IMR-90 (cell line): Measurements from ENCODE around the gene GPR183. TPM values are rescaled to one million over a fixed set of nuclear protein-coding genes. Genes with fewer than 3 reads are reported as not detected.

Experiments used
- ATAC-seq: fragments of 200-7000 bp; cut with Tn5 transposase; 2 replicates; pipeline ENCODE4 v1.9.1; 2020; ENCODE audit warnings: low read depth, mild to moderate bottlenecking, moderate library complexity
- BruUV-seq: library from RNA; stranded (reverse); fragments of 400-500 nt; replicated peaks from 2 replicates; lab custom pipeline; 2021; lab: Mats Ljungman, UMichigan
- CTCF ChIA-PET: fragments of 300-600 bp; formaldehyde crosslinking; extraction: SDS; loops from one replicate; lab custom pipeline; 2021; ENCODE audit warnings: antibody characterized with exemption; lab: Yijun Ruan, JAX
- POLR2A ChIA-PET: fragments of 300-600 bp; sonication (Branson Sonifier 250); formaldehyde crosslinking; loops from one replicate; lab custom pipeline; 2022; ENCODE audit warnings: antibody characterized with exemption; ENCODE audit not compliant: unreplicated experiment; lab: Charles Lee
- DNase-seq: peaks from one replicate; pipeline ENCODE4 v3.0.0; 2013
- H2AFZ ChIP-seq: replicated peaks from 2 replicates; pipeline ENCODE3; 2013; ENCODE audit warnings: low read length, mild to moderate bottlenecking; ENCODE audit not compliant: poor library complexity
- H2AK5ac ChIP-seq: 2 replicates; pipeline ENCODE4 v1.6.1; 2013; ENCODE audit warnings: low read depth, low read length, inconsistent platforms
- H2AK9ac ChIP-seq: replicated peaks from 2 replicates; pipeline ENCODE3; 2013; ENCODE audit warnings: mild to moderate bottlenecking, low read depth, low read length, moderate library complexity; ENCODE audit not compliant: poor library complexity
- H2BK120ac ChIP-seq: 2 replicates; pipeline ENCODE4 v1.6.1; 2013; ENCODE audit warnings: low read depth, low read length, inconsistent platforms
- H2BK15ac ChIP-seq: 3 replicates; pipeline ENCODE4 v1.6.1; 2013; ENCODE audit warnings: low read depth, low read length, inconsistent platforms
- H2BK20ac ChIP-seq: 2 replicates; pipeline ENCODE4 v1.6.1; 2013; ENCODE audit warnings: low read depth, mild to moderate bottlenecking, inconsistent platforms, low read length, moderate library complexity
- H2BK5ac ChIP-seq: 2 replicates; pipeline ENCODE4 v1.6.1; 2013; ENCODE audit warnings: mild to moderate bottlenecking, low read depth, low read length, inconsistent platforms; ENCODE audit not compliant: poor library complexity, severe bottlenecking
- H3K14ac ChIP-seq: replicated peaks from 2 replicates; pipeline ENCODE4 v1.6.1; 2013; ENCODE audit warnings: low read depth, low read length, inconsistent platforms
- H3K18ac ChIP-seq: 2 replicates; pipeline ENCODE4 v1.6.1; 2013; ENCODE audit warnings: low read depth, low read length, control low read depth
- H3K23ac ChIP-seq: 2 replicates; pipeline ENCODE4 v1.6.1; 2013; ENCODE audit warnings: low read depth, low read length, inconsistent platforms
- H3K27ac ChIP-seq: 2 replicates; pipeline ENCODE4 v1.5.1; 2013; ENCODE audit warnings: mild to moderate bottlenecking, control low read depth, low read length; ENCODE audit not compliant: insufficient read depth
- H3K27me3 ChIP-seq: 2 replicates; pipeline ENCODE4 v1.6.1; 2013; ENCODE audit warnings: low read length; ENCODE audit not compliant: control insufficient read depth, insufficient read depth
- H3K36me3 ChIP-seq: 2 replicates; pipeline ENCODE4 v1.6.1; 2013; ENCODE audit warnings: low read length, mixed read lengths; ENCODE audit not compliant: control insufficient read depth, insufficient read depth
- H3K4ac ChIP-seq: 2 replicates; pipeline ENCODE4 v1.6.1; 2013; ENCODE audit warnings: low read depth, low read length, inconsistent platforms
- H3K4me1 ChIP-seq: 2 replicates; pipeline ENCODE4 v1.6.1; 2013; ENCODE audit warnings: low read length, mixed read lengths; ENCODE audit not compliant: control insufficient read depth, insufficient read depth
- H3K4me2 ChIP-seq: 2 replicates; pipeline ENCODE4 v1.6.1; 2013; ENCODE audit warnings: low read depth, mild to moderate bottlenecking, control low read depth, low read length, moderate library complexity
- H3K4me3 ChIP-seq: 2 replicates; pipeline ENCODE4 v1.5.1; 2013; ENCODE audit warnings: low read depth, mild to moderate bottlenecking, control low read depth, low read length, moderate library complexity; ENCODE audit not compliant: insufficient read depth
- H3K56ac ChIP-seq: 2 replicates; pipeline ENCODE4 v1.6.1; 2013; ENCODE audit warnings: low read length, inconsistent platforms; ENCODE audit not compliant: insufficient read depth; ENCODE audit errors: extremely low read depth
- H3K79me1 ChIP-seq, 2 experiments: 2 replicates each; pipeline ENCODE4 v1.6.1; 2013; ENCODE audit warnings: low read length in 2 of 2, inconsistent platforms in 1 of 2, low read depth in 1 of 2
- H3K9ac ChIP-seq: 2 replicates; pipeline ENCODE4 v1.6.1; 2013; ENCODE audit warnings: low read depth, low read length, control low read depth
- H3K9me1 ChIP-seq: 2 replicates; pipeline ENCODE4 v1.6.1; 2013; ENCODE audit warnings: low read length, inconsistent platforms; ENCODE audit not compliant: insufficient read depth
- H3K9me3 ChIP-seq: 2 replicates; pipeline ENCODE4 v1.6.1; 2013; ENCODE audit warnings: low read length; ENCODE audit not compliant: control insufficient read depth, insufficient read depth
- H4K20me1 ChIP-seq: 2 replicates; pipeline ENCODE4 v1.6.1; 2013; ENCODE audit warnings: low read length, inconsistent platforms; ENCODE audit not compliant: insufficient read depth
- H4K5ac ChIP-seq: 2 replicates; pipeline ENCODE4 v1.6.1; 2013; ENCODE audit warnings: mild to moderate bottlenecking, low read depth, low read length, control low read depth
- H4K8ac ChIP-seq, 2 experiments: 2 replicates each; pipeline ENCODE4 v1.6.1; 2013; ENCODE audit warnings: low read depth in 2 of 2, low read length in 2 of 2, control low read depth in 1 of 2, inconsistent platforms in 1 of 2
- H4K91ac ChIP-seq: 2 replicates; pipeline ENCODE4 v1.6.1; 2013; ENCODE audit warnings: low read depth, low read length, inconsistent platforms; ENCODE audit not compliant: insufficient read depth
- CEBPB ChIP-seq: IDR thresholded peaks from 2 replicates; pipeline ENCODE4 v1.6.1; 2012; ENCODE audit warnings: low read depth, low read length, improper control_type of control experiment
- FOS ChIP-seq: fragments of 150-350 bp; IDR thresholded peaks from 2 replicates; pipeline ENCODE4 v1.6.1; 2016; ENCODE audit warnings: low read depth, low read length
- RFX5 ChIP-seq: IDR thresholded peaks from 2 replicates; pipeline ENCODE4 v1.8.0; 2012; ENCODE audit warnings: low read depth, mild to moderate bottlenecking, low read length, moderate library complexity
- SMC3 ChIP-seq: fragments of 150-350 bp; IDR thresholded peaks from 2 replicates; pipeline ENCODE4 v1.6.1; 2016; ENCODE audit warnings: low read depth, mild to moderate bottlenecking, antibody characterized with exemption, low read length, moderate library complexity
- WGBS, 2 experiments: methylation state at CpG; one replicate each; pipeline versions ENCODE4 v1.1.5 to v1.1.7; 2013; ENCODE audit warnings: missing lambda C conversion rate in 2 of 2; ENCODE audit not compliant: insufficient read length in 1 of 2; ENCODE audit errors: extremely low coverage in 2 of 2; 5-methylcytosine and 5-hydroxymethylcytosine counted together
- dilution Hi-C: fragments of 300-500 bp; cut with HindIII; formaldehyde crosslinking; loops from one replicate; pipeline ENCODE4 v1.14.3; 2018; ENCODE audit warnings: low sequenced_read_pairs; ENCODE audit not compliant: unreplicated experiment
- in situ Hi-C: fragments of 300-500 bp; cut with MboI; formaldehyde crosslinking; loops from 3 replicates; pipeline ENCODE4 v1.14.3; 2019; ENCODE audit warnings: low sequenced_read_pairs, inconsistent platforms, mixed read lengths
- intact Hi-C: fragments of 100-400 bp; cut with micrococcal nuclease; formaldehyde crosslinking; loops from 2 replicates; pipeline ENCODE4 v1.10.0; 2022
- polyA plus RNA-seq, 3 experiments: library from polyadenylated mRNA; depleted of rRNA; stranded (reverse); fragments of >200 nt; gene quantifications; 2 replicates each; pipeline ENCODE4 v1.2.3, GENCODE V29; 2012; ENCODE audit warnings: low replicate concordance in 1 of 3
- total RNA-seq: library from RNA; depleted of rRNA; stranded (reverse); fragments of >200 nt; gene quantifications from 2 replicates; pipeline ENCODE4 v1.2.3, GENCODE V29; 2012

Gene GPR183
- total and polyA plus RNA-seq, 2 of the 4 experiments (the other 2 are of a cell fraction) = 0.18 to 0.31 TPM

DNA sequence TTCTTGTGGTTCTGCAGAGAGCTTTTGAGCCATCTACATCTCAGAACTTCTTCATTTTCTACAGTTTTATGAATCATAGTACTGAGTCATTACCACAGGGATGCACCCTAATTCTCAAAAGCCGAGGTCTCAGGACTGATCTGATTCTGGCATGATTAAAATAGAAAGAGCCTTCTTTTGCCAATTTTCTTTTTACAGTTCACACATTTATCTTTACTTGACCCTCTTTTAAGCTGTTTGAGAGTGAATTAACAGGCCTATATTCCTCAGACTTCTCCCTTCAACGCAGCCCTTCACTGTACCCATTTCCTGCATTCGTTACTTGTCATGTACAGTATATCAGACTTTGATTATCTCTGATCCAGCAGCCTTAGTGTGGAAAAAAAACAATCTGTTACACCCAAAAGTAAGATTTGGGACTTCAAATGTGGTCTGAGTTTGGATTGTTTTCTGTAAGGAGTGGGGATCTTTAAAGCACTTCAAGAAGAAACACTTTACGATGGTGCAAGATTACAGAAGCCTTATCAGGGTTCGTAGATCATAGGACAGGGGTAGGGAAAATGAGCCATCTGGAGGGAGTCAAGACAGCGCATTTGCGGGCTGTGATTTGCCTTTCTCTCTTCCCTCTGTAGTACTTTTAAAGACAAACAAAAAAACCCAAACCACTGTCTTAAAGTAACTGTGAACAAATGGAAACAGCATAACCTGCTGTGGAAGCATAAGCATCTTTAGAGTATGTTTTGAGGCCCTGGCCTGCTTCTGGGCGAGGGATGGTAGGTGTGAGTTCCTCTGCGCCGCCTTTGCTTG is 15.3 kb upstream of the GPR183 start:
- Histone ChIP-seq H3K27ac (no peak overlapping the region), H2BK15ac (no peak overlapping the region), H3K79me1 (peaks cover 3 to 23% of the 10 kb centered on the region in 2 experiments; a peak in 2 of 4 replicates), H2BK120ac (peak overlapping the region; percentile 49; the same call in 1 of the 2 replicates), H3K56ac (no peak overlapping the region), H3K36me3 (peaks cover 2% of the 10 kb centered on the region), H4K91ac (peak overlapping the region; percentile 9; the same call in 1 of the 2 replicates), H2BK20ac (peak overlapping the region; percentile 49), H3K14ac (peak overlapping the region; percentile 31; the same call in 1 of the 2 replicates), H3K27me3 (no peaks in the 10 kb centered on the region), H4K8ac (no peak overlapping the region; a peak in 1 of 4 replicates), H2AK9ac (no peak overlapping the region), H2BK5ac (no peak overlapping the region), H3K9ac (no peak overlapping the region; the same call in 1 of the 2 replicates), H4K20me1 (peaks cover 3% of the 10 kb centered on the region; the same call in 1 of the 2 replicates), H3K9me1 (peaks cover 8% of the 10 kb centered on the region), H2AK5ac (peak overlapping the region; percentile 28; the same call in 1 of the 2 replicates), H3K23ac (0 out of 2 replicates have a peak overlapping the region, but pooled peaks have one; percentile 31), H3K9me3 (no peaks in the 10 kb centered on the region), H3K18ac (peak overlapping the region; percentile 12; the same call in 1 of the 2 replicates), H3K4ac (peak overlapping the region; percentile 29; the same call in 1 of the 2 replicates), H4K5ac (no peak overlapping the region), H3K4me2 (peak overlapping the region; percentile 50; the same call in 1 of the 2 replicates), H3K4me3 (no peak overlapping the region), H2AFZ (no peak overlapping the region), H3K4me1 (peaks cover 12% of the 10 kb centered on the region)
- CTCF ChIA-PET = no interaction called here
- peak; percentile 93 for ATAC-seq
- POLR2A ChIA-PET = no interaction called here
- TF ChIP-seq RFX5 (no peak), SMC3 (0 out of 2 replicates have a peak, but pooled peaks have one; percentile 4), FOS (peak; percentile 89), CEBPB (no peak)
- dilution Hi-C loops = no loop called here
- in situ Hi-C loops = no loop called here
- intact Hi-C loops = no loop called here
- DNase-seq = peak; percentile 89
- WGBS, 2 experiments = no CpG with 5 or more reads among the region's 10 CpGs
- BruUV-seq = TSS peak; percentile 24
